Fibroblast of the aortic adventitia (primary cell): Measurements from ENCODE around the gene NOL7. TPM values are rescaled to one million over a fixed set of nuclear protein-coding genes. Genes with fewer than 3 reads are reported as not detected.

Experiments
- DNase-seq: peaks from one replicate; pipeline ENCODE4 v3.0.0-alpha.2; 2010; ENCODE audit warnings: low read depth
- H3K4me3 ChIP-seq: 2 replicates; pipeline ENCODE4 v1.5.1; 2011; ENCODE audit warnings: low read depth, mild to moderate bottlenecking, control low read depth, low read length, moderate library complexity
- CTCF ChIP-seq: IDR thresholded peaks from 2 replicates; pipeline ENCODE4 v1.5.1; 2011; ENCODE audit warnings: mild to moderate bottlenecking, low read length, control low read depth, inconsistent platforms; ENCODE audit not compliant: insufficient read depth
- total RNA-seq: library from RNA; depleted of rRNA; stranded (reverse); fragments of >200 nt; gene quantifications from 2 replicates; pipeline ENCODE4 v1.2.3, GENCODE V29; 2012; ENCODE audit warnings: low replicate concordance

Gene NOL7
- total RNA-seq, 1 donor = 64.6 TPM

GRCh38 chr6:13624871-13625288 lies 9.7 kb downstream of the NOL7 start:
- DNase-seq = peak; percentile 48
- H3K4me3 ChIP-seq = no peak overlapping the region
- TF ChIP-seq CTCF = peak; percentile 51

- no peak for TF ChIP-seq CTCF
- no peak for DNase-seq
- no peak overlapping the region for H3K4me3 ChIP-seq
Measured at GRCh38 chr6:13629459-13630116, 14.5 kb downstream of the NOL7 start.

DNA sequence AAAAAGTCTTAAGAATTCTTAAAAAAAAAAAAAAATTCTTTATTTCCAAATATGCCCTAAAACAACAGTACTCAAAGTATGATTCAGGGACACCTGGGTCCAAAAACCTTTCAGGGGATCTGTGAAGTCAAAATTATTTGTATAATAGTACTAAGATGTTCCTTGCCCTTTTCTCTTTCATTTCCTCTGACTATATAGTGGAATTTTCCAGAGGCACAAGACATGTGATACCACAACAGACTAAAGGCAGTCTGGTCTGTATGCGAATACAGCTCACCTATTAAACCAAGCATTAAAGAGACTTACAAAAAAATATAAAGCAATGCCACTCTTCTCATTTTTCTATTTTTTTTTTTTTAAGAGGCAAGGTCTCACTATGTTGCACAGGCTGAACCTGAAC lies 15.4 kb downstream of the NOL7 start:
- no peak for DNase-seq
- no peak overlapping the region for H3K4me3 ChIP-seq
- no peak for TF ChIP-seq CTCF

DNA sequence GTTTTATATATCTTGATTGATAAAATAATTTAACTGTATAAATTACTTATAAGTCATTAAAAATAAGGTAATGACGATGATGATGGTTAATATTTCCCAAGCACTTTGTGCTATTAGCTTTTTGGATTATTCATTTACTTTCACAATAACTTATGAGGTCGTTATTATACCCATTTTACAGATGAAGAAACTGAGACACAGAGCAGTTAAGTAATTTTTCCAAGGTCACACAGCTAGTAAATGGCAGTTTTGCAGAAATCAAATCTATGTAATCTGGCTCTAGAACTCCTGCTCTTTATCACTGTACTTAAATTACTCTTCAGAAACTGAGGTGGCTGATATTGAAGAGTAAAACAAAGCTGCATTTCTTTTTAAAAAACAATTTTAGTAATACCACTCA lies 18.2 kb downstream of the NOL7 start:
- TF ChIP-seq CTCF = no peak
- no peak for DNase-seq
- H3K4me3 ChIP-seq = no peak overlapping the region

- H3K4me3 ChIP-seq = no peak overlapping the region
- DNase-seq = no peak
- TF ChIP-seq CTCF = no peak
Measured at GRCh38 chr6:13635948-13636658, 21.0 kb downstream of the NOL7 start.

- TF ChIP-seq CTCF = no peak
- no peak overlapping the region for H3K4me3 ChIP-seq
- no peak for DNase-seq
Measured at GRCh38 chr6:13638014-13638413, 22.9 kb downstream of the NOL7 start.
